SK-N-SH treated with all-trans-retinoic acid at 6 μM for 48 hours (cell line): Measurements from ENCODE around the gene KCTD12.

Experiments used
- ATAC-seq: fragments of 200-7000 bp; cut with Tn5 transposase; 3 replicates; pipeline ENCODE4 v1.9.1; 2020; ENCODE audit warnings: mild to moderate bottlenecking, moderate library complexity
- ARNTL ChIP-seq: fragments of 450-650 bp; formaldehyde crosslinking; IDR thresholded peaks from 2 replicates; pipeline ENCODE4 v1.5.0; 2020; ENCODE audit warnings: low read depth, mild to moderate bottlenecking, moderate library complexity, borderline replicate concordance
- ESRRG ChIP-seq: fragments of 250-450 bp; sonication (Bioruptor Pico); IDR thresholded peaks from 2 replicates; pipeline ENCODE4 v1.6.1; 2021; ENCODE audit warnings: mild to moderate bottlenecking
- GLIS3 ChIP-seq: fragments of 250-450 bp; sonication (Bioruptor Pico); IDR thresholded peaks from 2 replicates; pipeline ENCODE4 v1.5.0; 2020; ENCODE audit warnings: mild to moderate bottlenecking, moderate library complexity
- PPARA ChIP-seq: fragments of 250-450 bp; sonication (Bioruptor Pico); IDR thresholded peaks from 2 replicates; pipeline ENCODE4 v1.5.0; 2020; ENCODE audit warnings: mild to moderate bottlenecking, borderline replicate concordance
- SNAI2 ChIP-seq: fragments of 250-450 bp; sonication (Bioruptor Pico); IDR thresholded peaks from 2 replicates; pipeline ENCODE4 v1.5.0; 2020; ENCODE audit warnings: mild to moderate bottlenecking, moderate library complexity
- TOX ChIP-seq: fragments of 250-450 bp; sonication (Bioruptor Pico); IDR thresholded peaks from 2 replicates; pipeline ENCODE4 v1.8.0; 2021; ENCODE audit warnings: mild to moderate bottlenecking, moderate library complexity, borderline replicate concordance
- ZC3H10 ChIP-seq: fragments of 250-450 bp; sonication (Bioruptor Pico); IDR thresholded peaks from 2 replicates; pipeline ENCODE4 v1.5.1; 2021; ENCODE audit warnings: mild to moderate bottlenecking, moderate library complexity
- ZFP3 ChIP-seq: fragments of 250-450 bp; sonication (Bioruptor Pico); IDR thresholded peaks from 2 replicates; pipeline ENCODE4 v1.5.0; 2020; ENCODE audit warnings: mild to moderate bottlenecking, moderate library complexity
- ZFP30 ChIP-seq: fragments of 450-650 bp; formaldehyde crosslinking; IDR thresholded peaks from 2 replicates; pipeline ENCODE4 v1.5.0; 2022; ENCODE audit warnings: mild to moderate bottlenecking, moderate library complexity
- ZNF565 ChIP-seq: fragments of 450-650 bp; formaldehyde crosslinking; conservative IDR thresholded peaks from 2 replicates; pipeline ENCODE4 v1.5.0; 2020; ENCODE audit warnings: low read depth, mild to moderate bottlenecking, moderate library complexity
- ZNF70 ChIP-seq: fragments of 450-650 bp; formaldehyde crosslinking; IDR thresholded peaks from 2 replicates; pipeline ENCODE4 v1.5.0; 2020; ENCODE audit warnings: mild to moderate bottlenecking, moderate library complexity
- ZNF8 ChIP-seq: fragments of 450-650 bp; formaldehyde crosslinking; IDR thresholded peaks from 2 replicates; pipeline ENCODE4 v1.5.0; 2020; ENCODE audit warnings: mild to moderate bottlenecking, moderate library complexity
- TF ChIP-seq, protein P1 (sequence below): fragments of 250-450 bp; sonication (Bioruptor Pico); IDR thresholded peaks from 2 replicates; pipeline ENCODE4 v1.5.0; 2020; ENCODE audit warnings: mild to moderate bottlenecking, moderate library complexity
- TF ChIP-seq, protein P2 (sequence below): fragments of 250-450 bp; sonication (Bioruptor Pico); IDR thresholded peaks from 2 replicates; pipeline ENCODE4 v1.8.0; 2020; ENCODE audit warnings: mild to moderate bottlenecking, moderate library complexity, borderline replicate concordance
- TF ChIP-seq, protein P3 (sequence below): fragments of 250-450 bp; sonication (Bioruptor Pico); IDR thresholded peaks from 2 replicates; pipeline ENCODE4 v1.5.1; 2021; ENCODE audit warnings: mild to moderate bottlenecking, moderate library complexity
- TF ChIP-seq, protein P4 (sequence below): fragments of 250-450 bp; sonication (Bioruptor Pico); IDR thresholded peaks from 2 replicates; pipeline ENCODE4 v1.8.0; 2021; ENCODE audit warnings: low read depth, mild to moderate bottlenecking, moderate library complexity, borderline replicate concordance

KCTD12 gene

DNA sequence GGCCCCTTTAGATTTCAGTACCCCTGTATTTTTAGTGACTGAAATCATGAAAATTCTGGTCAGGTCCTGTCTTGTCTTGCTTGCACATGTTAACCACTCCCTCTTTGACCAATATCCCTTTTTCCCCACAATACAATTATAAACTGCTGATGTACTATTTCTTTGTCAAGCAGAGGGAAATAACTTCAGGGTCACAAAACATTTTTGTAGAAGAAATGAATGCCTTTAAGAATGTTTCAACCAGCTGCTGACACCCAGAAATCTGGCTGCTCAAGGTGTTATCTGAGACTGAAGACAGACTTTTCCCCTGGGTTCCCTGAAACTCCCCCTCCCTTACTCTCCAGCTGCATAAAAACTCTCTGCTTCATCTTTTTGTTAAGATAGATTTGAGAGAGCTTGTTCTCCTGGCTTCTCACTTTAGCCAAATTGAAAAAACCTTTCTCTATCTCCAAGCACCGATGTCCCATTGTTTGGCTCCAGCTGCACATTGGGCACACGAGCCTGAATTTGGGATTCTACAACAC lies 43.7 kb upstream of the KCTD12 start (continued):
- TF ChIP-seq, protein P1, sequence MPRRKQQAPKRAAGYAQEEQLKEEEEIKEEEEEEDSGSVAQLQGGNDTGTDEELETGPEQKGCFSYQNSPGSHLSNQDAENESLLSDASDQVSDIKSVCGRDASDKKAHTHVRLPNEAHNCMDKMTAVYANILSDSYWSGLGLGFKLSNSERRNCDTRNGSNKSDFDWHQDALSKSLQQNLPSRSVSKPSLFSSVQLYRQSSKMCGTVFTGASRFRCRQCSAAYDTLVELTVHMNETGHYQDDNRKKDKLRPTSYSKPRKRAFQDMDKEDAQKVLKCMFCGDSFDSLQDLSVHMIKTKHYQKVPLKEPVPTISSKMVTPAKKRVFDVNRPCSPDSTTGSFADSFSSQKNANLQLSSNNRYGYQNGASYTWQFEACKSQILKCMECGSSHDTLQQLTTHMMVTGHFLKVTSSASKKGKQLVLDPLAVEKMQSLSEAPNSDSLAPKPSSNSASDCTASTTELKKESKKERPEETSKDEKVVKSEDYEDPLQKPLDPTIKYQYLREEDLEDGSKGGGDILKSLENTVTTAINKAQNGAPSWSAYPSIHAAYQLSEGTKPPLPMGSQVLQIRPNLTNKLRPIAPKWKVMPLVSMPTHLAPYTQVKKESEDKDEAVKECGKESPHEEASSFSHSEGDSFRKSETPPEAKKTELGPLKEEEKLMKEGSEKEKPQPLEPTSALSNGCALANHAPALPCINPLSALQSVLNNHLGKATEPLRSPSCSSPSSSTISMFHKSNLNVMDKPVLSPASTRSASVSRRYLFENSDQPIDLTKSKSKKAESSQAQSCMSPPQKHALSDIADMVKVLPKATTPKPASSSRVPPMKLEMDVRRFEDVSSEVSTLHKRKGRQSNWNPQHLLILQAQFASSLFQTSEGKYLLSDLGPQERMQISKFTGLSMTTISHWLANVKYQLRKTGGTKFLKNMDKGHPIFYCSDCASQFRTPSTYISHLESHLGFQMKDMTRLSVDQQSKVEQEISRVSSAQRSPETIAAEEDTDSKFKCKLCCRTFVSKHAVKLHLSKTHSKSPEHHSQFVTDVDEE (CRISPR knock-in tag), result no peak
- TF ChIP-seq SNAI2 (CRISPR knock-in tag), result no peak
- no peak for TF ChIP-seq ZNF70 (CRISPR knock-in tag)
- TF ChIP-seq, all 23 proteins: peak for 0

DNA sequence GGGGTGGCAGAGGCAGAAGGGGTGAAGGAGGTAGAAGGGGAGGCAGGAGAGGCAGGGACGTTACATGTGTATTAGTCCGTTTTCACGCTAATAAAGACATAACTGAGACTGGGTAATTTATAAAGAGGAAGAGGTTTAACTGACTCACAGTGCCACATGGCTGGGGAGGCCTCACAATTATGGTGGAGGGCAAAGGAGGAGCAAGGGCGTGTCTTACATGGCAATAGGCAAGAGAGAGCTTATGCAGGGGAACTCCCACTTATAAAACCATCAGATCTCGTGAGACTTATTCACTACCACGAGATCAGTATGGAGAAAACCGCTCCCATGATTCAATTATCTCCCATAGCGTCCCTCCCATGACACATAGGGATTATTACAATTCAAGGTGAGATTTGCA lies 43.1 kb upstream of the KCTD12 start:
- no peak for ATAC-seq
- TF ChIP-seq ARNTL (CRISPR knock-in tag), result no peak
- no peak for TF ChIP-seq PPARA (CRISPR knock-in tag)
- TF ChIP-seq, protein P2, sequence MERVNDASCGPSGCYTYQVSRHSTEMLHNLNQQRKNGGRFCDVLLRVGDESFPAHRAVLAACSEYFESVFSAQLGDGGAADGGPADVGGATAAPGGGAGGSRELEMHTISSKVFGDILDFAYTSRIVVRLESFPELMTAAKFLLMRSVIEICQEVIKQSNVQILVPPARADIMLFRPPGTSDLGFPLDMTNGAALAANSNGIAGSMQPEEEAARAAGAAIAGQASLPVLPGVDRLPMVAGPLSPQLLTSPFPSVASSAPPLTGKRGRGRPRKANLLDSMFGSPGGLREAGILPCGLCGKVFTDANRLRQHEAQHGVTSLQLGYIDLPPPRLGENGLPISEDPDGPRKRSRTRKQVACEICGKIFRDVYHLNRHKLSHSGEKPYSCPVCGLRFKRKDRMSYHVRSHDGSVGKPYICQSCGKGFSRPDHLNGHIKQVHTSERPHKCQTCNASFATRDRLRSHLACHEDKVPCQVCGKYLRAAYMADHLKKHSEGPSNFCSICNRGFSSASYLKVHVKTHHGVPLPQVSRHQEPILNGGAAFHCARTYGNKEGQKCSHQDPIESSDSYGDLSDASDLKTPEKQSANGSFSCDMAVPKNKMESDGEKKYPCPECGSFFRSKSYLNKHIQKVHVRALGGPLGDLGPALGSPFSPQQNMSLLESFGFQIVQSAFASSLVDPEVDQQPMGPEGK (CRISPR knock-in tag), result no peak
- TF ChIP-seq, protein P3, sequence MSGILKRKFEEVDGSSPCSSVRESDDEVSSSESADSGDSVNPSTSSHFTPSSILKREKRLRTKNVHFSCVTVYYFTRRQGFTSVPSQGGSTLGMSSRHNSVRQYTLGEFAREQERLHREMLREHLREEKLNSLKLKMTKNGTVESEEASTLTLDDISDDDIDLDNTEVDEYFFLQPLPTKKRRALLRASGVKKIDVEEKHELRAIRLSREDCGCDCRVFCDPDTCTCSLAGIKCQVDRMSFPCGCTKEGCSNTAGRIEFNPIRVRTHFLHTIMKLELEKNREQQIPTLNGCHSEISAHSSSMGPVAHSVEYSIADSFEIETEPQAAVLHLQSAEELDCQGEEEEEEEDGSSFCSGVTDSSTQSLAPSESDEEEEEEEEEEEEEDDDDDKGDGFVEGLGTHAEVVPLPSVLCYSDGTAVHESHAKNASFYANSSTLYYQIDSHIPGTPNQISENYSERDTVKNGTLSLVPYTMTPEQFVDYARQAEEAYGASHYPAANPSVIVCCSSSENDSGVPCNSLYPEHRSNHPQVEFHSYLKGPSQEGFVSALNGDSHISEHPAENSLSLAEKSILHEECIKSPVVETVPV, result no peak
- TF ChIP-seq ZNF8 (CRISPR knock-in tag), result no peak
- TF ChIP-seq ZNF70 (CRISPR knock-in tag), result no peak
- no peak for TF ChIP-seq GLIS3 (CRISPR knock-in tag)
- TF ChIP-seq, protein P1 (CRISPR knock-in tag), result no peak
- no peak for TF ChIP-seq ESRRG (CRISPR knock-in tag)
- TF ChIP-seq TOX (CRISPR knock-in tag), result no peak
- no peak for TF ChIP-seq ZFP3 (CRISPR knock-in tag)

DNA sequence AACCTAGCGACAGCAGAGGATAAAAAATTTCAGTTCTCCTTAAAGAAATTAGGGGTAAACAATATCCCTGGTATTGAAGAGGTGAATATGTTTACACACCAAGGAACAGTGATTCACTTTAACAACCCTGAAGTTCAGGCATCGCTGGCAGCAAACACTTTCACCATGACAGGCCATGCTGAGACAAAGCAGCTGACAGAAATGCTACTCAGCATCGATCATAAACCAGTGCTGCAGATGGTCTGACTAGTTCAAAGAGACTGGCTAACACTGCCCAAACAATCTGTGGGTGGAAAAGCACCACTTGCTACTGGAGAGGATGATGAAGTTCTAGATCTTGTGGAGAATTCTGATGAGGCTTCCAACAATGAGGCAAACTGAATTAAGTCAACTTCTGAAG lies 42.3 kb upstream of the KCTD12 start:
- ATAC-seq, result no peak
- TF ChIP-seq, protein P1 (CRISPR knock-in tag), result no peak
- TF ChIP-seq ZNF8 (CRISPR knock-in tag) (no peak), ZNF565 (no peak), ESRRG (CRISPR knock-in tag) (no peak), ZFP3 (CRISPR knock-in tag) (no peak), ARNTL (CRISPR knock-in tag) (no peak)

DNA sequence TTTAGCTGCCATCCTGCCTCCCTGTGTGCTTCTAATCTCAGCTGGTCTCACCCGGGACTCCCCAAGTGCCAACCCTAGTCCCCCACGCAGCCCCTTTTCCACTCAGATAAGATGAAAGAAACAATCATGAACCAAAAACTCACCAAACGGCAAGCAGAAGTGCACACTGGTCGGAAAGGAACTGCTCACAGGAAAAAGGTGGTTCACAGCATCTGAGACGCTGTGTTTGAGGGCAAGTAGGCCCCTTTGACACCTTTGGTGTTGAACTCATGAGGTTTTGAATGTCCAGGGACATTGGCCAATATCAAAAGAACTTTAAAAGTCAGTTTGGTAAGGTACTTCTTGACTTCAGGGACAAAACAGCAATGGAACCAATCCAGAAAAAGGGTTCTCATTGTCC lies 41.8 kb upstream of the KCTD12 start:
- TF ChIP-seq, protein P2 (CRISPR knock-in tag), result no peak
- TF ChIP-seq ARNTL (CRISPR knock-in tag) (no peak), ZC3H10 (no peak), ZFP30 (CRISPR knock-in tag) (no peak), ZNF565 (no peak)
- TF ChIP-seq, protein P4, sequence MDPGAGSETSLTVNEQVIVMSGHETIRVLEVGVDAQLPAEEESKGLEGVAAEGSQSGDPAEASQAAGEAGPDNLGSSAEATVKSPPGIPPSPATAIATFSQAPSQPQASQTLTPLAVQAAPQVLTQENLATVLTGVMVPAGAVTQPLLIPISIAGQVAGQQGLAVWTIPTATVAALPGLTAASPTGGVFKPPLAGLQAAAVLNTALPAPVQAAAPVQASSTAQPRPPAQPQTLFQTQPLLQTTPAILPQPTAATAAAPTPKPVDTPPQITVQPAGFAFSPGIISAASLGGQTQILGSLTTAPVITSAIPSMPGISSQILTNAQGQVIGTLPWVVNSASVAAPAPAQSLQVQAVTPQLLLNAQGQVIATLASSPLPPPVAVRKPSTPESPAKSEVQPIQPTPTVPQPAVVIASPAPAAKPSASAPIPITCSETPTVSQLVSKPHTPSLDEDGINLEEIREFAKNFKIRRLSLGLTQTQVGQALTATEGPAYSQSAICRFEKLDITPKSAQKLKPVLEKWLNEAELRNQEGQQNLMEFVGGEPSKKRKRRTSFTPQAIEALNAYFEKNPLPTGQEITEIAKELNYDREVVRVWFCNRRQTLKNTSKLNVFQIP (CRISPR knock-in tag), result no peak
- no peak for ATAC-seq
